Measurements from ENCODE around the gene LIMS1.

LIMS1 gene

GRCh38 chr2:108616318-108616717 is 82.0 kb downstream of the LIMS1 start:
- no peak for DNase-seq

- no peak for DNase-seq
Observed at GRCh38 chr2:108616751-108617161, 82.5 kb downstream of the LIMS1 start.

GRCh38 chr2:108617617-108618016 is 83.3 kb downstream of the LIMS1 start:
- no peak for DNase-seq

GRCh38 chr2:108619925-108620620 is 85.8 kb downstream of the LIMS1 start:
- DNase-seq = no peak

GRCh38 chr2:108620656-108621055 is 86.4 kb downstream of the LIMS1 start:
- no peak for DNase-seq

GRCh38 chr2:108621087-108621559 is 86.9 kb downstream of the LIMS1 start:
- peak; percentile 41 to 93 (median 62) for DNase-seq

- DNase-seq = peak in 1 of 5 donors; percentile 16
Observed at GRCh38 chr2:108621687-108622681, 87.7 kb downstream of the LIMS1 start.

GRCh38 chr2:108623616-108624015 is 89.3 kb downstream of the LIMS1 start:
- DNase-seq = no peak

GRCh38 chr2:108625186-108625827 is 91.0 kb downstream of the LIMS1 start:
- DNase-seq = no peak

GRCh38 chr2:108625828-108626195 is 91.5 kb downstream of the LIMS1 start:
- DNase-seq = no peak

GRCh38 chr2:108626995-108627394 is 92.7 kb downstream of the LIMS1 start:
- no peak for DNase-seq

GRCh38 chr2:108627911-108628567 is 93.8 kb downstream of the LIMS1 start:
- no peak for DNase-seq

- no peak for DNase-seq
Observed at GRCh38 chr2:108628936-108629335, 94.7 kb downstream of the LIMS1 start.

- DNase-seq = peak in 1 of 5 donors; percentile 53
Observed at GRCh38 chr2:108629417-108629816, 95.1 kb downstream of the LIMS1 start.

- DNase-seq = no peak
Observed at GRCh38 chr2:108630567-108631405, 96.5 kb downstream of the LIMS1 start.

- DNase-seq = no peak
Observed at GRCh38 chr2:108632332-108633160, 98.3 kb downstream of the LIMS1 start.

- DNase-seq = no peak
Observed at GRCh38 chr2:108633409-108633808, 99.1 kb downstream of the LIMS1 start.

- no peak for DNase-seq
Observed at GRCh38 chr2:108634011-108634410, 99.7 kb downstream of the LIMS1 start.

- no peak for DNase-seq
Observed at GRCh38 chr2:108634576-108635160, 100.4 kb downstream of the LIMS1 start.

GRCh38 chr2:108635630-108636354 is 101.5 kb downstream of the LIMS1 start:
- DNase-seq = no peak
